Duodenal mucosa (tissue), 2 donors: ENCODE data around the gene GEMIN7.

ENCODE experiments used
- H3K27ac ChIP-seq: one replicate; pipeline ENCODE4 v1.7.0; 2013; ENCODE audit warnings: low read depth, low read length
- H3K27me3 ChIP-seq, 2 donors: one replicate each; pipeline ENCODE4 v1.7.0; 2013; ENCODE audit warnings: low read length in 2 of 2, control low read depth in 1 of 2; ENCODE audit not compliant: insufficient read depth in 2 of 2, control insufficient read depth in 1 of 2
- H3K36me3 ChIP-seq, 2 donors: one replicate each; pipeline ENCODE4 v1.7.0; 2013; ENCODE audit warnings: low read length in 2 of 2, control low read depth in 1 of 2; ENCODE audit not compliant: insufficient read depth in 2 of 2, control insufficient read depth in 1 of 2
- H3K4me1 ChIP-seq, 2 donors: one replicate each; pipeline ENCODE4 v1.7.0; 2013; ENCODE audit warnings: low read length in 2 of 2, control low read depth in 1 of 2; ENCODE audit not compliant: insufficient read depth in 2 of 2, control insufficient read depth in 1 of 2
- H3K4me3 ChIP-seq, 2 donors: one replicate each; pipeline ENCODE4 v1.7.0; 2013; ENCODE audit warnings: low read length in 2 of 2, low read depth in 1 of 2
- H3K9ac ChIP-seq, 2 donors: one replicate each; pipeline ENCODE4 v1.7.0; 2013; ENCODE audit warnings: low read length in 2 of 2, low read depth in 1 of 2
- H3K9me3 ChIP-seq, 2 donors: one replicate each; pipeline ENCODE4 v1.7.0; 2013; ENCODE audit warnings: low read length in 2 of 2, control low read depth in 1 of 2; ENCODE audit not compliant: control insufficient read depth in 1 of 2

Gene GEMIN7

DNA sequence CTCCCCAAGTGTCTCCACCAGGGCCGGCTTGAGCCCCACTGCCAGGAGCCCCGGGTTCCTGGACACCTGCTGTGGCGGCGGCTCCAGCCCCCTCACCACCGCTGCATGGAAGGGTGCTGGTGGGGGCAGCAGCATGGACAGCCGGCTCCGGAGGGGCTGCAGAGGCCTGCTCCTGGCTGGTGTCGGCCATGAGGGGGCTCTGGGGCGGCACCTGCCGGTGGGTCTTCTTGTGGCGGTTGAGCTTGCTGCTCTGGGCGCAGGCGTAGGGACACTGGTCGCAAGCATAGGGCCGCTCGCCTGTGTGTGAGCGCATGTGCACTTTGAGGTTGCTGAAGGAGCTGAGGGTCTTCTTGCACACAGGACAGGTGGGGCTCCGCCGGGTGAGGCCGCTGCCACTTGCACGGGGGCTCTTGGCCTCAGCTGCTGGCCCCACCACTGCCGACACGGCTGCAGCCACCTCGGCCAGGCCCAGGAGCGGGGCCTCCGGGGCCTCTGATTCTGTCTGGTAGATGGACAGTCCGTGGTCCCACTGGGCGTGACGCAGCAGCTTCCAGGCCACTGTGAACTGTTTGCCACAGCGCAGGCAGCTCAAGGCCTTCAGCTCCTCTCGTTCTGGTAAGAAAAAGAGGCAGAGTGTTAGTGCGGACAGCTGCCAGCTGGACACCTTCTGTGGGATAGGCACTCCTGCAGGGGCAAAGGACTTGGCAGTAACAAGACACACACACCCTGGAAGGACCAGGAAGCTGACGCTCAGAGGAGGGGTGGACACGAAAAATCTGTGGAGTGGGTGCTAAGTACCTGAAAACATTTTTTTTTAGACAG lies 6.9 kb upstream of the GEMIN7 start:
- Histone ChIP-seq H3K9me3 (no peaks in the 10 kb centered on the region), H3K4me1 (peaks cover 16 to 17% of the 10 kb centered on the region in 2 donors), H3K27me3 (no peaks in the 10 kb centered on the region), H3K4me3 (no peak overlapping the region), H3K9ac (no peak overlapping the region), H3K27ac (no peak overlapping the region), H3K36me3 (peaks cover 32 to 47% of the 10 kb centered on the region in 2 donors)

- Histone ChIP-seq H3K27me3 (no peaks in the 10 kb centered on the region), H3K9ac (peak overlapping the region; percentile 59 to 66), H3K36me3 (peaks cover 19 to 26% of the 10 kb centered on the region in 2 donors), H3K9me3 (no peaks in the 10 kb centered on the region), H3K4me1 (peaks cover 28 to 31% of the 10 kb centered on the region in 2 donors), H3K27ac (no peak overlapping the region), H3K4me3 (peak overlapping the region; percentile 65 to 88)
These were observed 4.2 kb upstream of the GEMIN7 start for GRCh38 chr19:45074744-45075300.

- peak overlapping the region; percentile 87 to 88 for H3K4me3 ChIP-seq
- H3K27me3 ChIP-seq, result no peaks in the 10 kb centered on the region
- H3K27ac ChIP-seq, result peak overlapping the region; percentile 85
- H3K9ac ChIP-seq, result peak overlapping the region; percentile 74 to 77
- peaks cover 32 to 37% of the 10 kb centered on the region in 2 donors for H3K4me1 ChIP-seq
- H3K9me3 ChIP-seq, result no peaks in the 10 kb centered on the region
- H3K36me3 ChIP-seq, result peaks cover 17 to 20% of the 10 kb centered on the region in 2 donors
These were observed 3.6 kb upstream of the GEMIN7 start for GRCh38 chr19:45075301-45076028.

DNA sequence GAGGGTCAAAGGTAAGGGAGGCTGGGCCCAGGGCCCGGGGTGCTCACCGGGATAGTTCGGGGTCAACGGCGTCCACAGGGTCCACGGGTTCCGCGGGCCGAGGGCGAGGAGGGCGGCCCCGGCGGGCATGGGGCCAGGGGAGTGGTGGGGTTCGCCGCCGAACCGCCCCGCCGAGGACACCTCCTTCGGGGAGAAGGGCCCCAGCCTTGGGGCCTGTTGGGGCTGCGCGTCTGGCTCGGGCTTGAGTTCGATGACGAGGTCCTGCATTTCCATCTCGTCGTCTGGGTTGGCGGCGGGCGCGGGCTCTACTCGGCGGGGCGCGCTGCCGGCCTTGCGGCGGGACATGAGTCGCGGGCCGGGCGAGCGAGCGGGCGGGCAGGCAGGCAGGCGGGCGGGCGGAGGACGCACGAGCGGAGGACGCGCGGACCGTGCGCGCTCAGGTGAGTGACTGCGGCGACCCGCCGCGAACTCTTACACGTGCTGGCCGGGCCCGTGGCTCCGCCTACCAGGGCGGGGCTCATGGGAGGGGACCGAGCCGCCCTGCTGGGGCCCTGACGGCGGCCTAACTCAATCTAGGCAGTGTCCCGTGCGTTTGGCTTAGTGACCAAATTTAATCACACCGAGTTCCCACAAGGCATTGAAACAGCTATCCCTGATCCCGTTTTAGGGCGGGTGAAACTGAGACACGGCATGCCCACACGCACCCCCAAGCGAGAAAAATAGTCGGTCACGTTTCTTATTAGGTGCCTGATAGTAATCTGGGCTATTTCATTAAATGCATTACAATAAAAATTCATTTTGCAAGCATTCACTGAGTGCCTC lies 2.8 kb upstream of the GEMIN7 start, which contains the start of gene ZNF296:
Gene ZNF296 (minus strand): TSS at position 450 of the 822 bp plus-strand sequence. CDS start 105 bp downstream, at position 345.
- Histone ChIP-seq H3K36me3 (peaks cover 11 to 14% of the 10 kb centered on the region in 2 donors), H3K9me3 (no peaks in the 10 kb centered on the region), H3K27me3 (no peaks in the 10 kb centered on the region), H3K9ac (peak within 1 kb of the TSS; percentile 77), H3K27ac (peak within 1 kb of the TSS; percentile 85), H3K4me3 (peak within 1 kb of the TSS; percentile 87 to 88), H3K4me1 (peaks cover 36 to 42% of the 10 kb centered on the region in 2 donors)

DNA sequence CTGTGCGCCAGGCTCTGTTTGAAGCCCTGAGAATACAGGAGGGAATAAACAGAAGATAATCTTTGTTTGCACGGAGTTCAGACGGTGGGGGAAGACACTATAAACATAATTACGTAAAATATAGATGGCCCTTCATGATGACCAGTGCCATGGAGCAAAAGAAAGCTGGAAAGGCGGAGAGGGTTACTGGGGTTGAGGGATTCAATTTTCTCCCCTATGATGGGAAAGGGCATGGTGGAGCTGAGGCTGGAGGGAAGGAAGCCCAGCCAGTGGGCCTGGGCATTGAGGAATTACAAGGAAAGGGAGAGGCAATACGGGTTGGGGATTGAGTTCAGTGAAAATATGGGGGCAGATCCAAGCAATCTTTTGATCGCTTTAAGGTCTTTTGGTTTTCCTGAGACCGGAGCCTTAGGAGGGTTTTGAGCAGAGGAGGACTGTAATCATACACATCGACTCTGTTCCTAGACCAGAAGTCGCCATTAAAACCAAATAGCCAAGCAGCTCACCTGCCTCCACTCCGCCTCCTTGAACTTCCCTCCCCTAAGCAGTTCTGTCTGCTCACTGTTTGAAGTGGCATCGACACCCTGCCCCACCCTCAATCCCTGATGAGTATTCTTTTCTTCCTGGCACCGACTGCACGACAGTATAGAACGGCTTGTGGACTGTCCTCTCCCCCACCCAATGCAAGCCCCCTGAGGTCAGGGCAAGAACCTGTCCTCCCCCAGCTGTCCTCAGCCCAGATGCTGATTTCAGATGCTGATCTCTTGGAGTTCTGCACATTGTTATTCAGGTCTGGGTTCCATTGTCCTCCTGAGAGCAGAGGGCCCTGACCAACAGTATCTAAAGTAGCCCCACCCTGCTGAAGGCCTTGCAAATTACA lies 2.0 kb upstream of the GEMIN7 start:
- H3K9ac ChIP-seq, result peak overlapping the region; percentile 14 to 77
- H3K27me3 ChIP-seq, result no peaks in the 10 kb centered on the region
- H3K4me3 ChIP-seq, result peak overlapping the region; percentile 53 to 87
- H3K27ac ChIP-seq, result no peak overlapping the region
- peaks cover 39 to 46% of the 10 kb centered on the region in 2 donors for H3K4me1 ChIP-seq
- H3K9me3 ChIP-seq, result no peaks in the 10 kb centered on the region
- H3K36me3 ChIP-seq, result peaks cover 8 to 12% of the 10 kb centered on the region in 2 donors

- Histone ChIP-seq H3K36me3 (peaks cover 7 to 11% of the 10 kb centered on the region in 2 donors), H3K27me3 (no peaks in the 10 kb centered on the region), H3K4me1 (peaks cover 39 to 46% of the 10 kb centered on the region in 2 donors), H3K9me3 (no peaks in the 10 kb centered on the region), H3K9ac (peak overlapping the region; percentile 84), H3K27ac (no peak overlapping the region), H3K4me3 (peak overlapping the region; percentile 75 to 87)
These were observed 534 bp upstream of the GEMIN7 start for GRCh38 chr19:45078390-45079062.

DNA sequence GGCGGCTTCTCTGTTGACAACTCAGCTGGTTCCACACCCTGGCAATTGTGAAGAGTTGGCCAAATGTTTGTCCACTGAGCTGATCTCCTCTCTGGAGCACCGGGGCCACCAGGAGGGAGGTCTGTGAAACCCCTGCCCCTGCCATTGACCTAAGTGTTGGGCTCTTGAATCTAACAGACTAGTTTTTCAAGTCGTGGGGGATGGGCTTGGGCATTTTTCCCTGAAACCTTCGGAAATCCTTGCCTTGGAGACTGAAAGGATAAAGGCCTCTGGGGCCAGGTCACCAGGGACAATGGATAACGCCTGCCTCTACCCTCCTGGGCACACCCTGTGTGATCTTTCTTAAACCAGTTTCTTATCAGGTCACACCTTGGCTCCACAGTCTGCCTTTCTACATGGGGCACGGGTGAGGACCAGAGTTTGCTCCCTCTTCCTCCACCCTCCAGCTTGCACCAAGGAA lies 881 bp downstream of the GEMIN7 start:
- Histone ChIP-seq H3K27me3 (no peaks in the 10 kb centered on the region), H3K36me3 (peaks cover 7 to 11% of the 10 kb centered on the region in 2 donors), H3K27ac (peak overlapping the region; percentile 67), H3K9me3 (no peaks in the 10 kb centered on the region), H3K4me3 (peak overlapping the region; percentile 75 to 87), H3K4me1 (peaks cover 32 to 41% of the 10 kb centered on the region in 2 donors), H3K9ac (peak overlapping the region; percentile 84)

- Histone ChIP-seq H3K27ac (no peak overlapping the region), H3K4me1 (peaks cover 23 to 30% of the 10 kb centered on the region in 2 donors), H3K4me3 (no peak overlapping the region), H3K27me3 (no peaks in the 10 kb centered on the region), H3K9ac (no peak overlapping the region), H3K9me3 (no peaks in the 10 kb centered on the region), H3K36me3 (peaks cover 11 to 14% of the 10 kb centered on the region in 2 donors)
These were observed 3.1 kb downstream of the GEMIN7 start for GRCh38 chr19:45082170-45082569.
